HCT116 (cell line): ENCODE data around the gene PRMT5. TPM values are rescaled to one million over a fixed set of nuclear protein-coding genes. Genes with fewer than 3 reads are reported as not detected.
A peak's percentile ranks its signal among the peaks of the same experiment; 100 is the strongest.

Source experiments
- ATAC-seq: fragments of 200-7000 bp; cut with Tn5 transposase; 2 replicates; pipeline ENCODE4 v1.9.1; 2020; ENCODE audit warnings: mild to moderate bottlenecking, moderate library complexity
- BruUV-seq: library from RNA; stranded (reverse); fragments of 400-500 nt; replicated peaks from 2 replicates; lab custom pipeline; 2021; lab: Mats Ljungman, UMichigan
- CTCF ChIA-PET: fragments of 300-600 bp; sonication (Branson Sonifier 250); formaldehyde crosslinking; loops from one replicate; lab custom pipeline; 2021; ENCODE audit warnings: antibody characterized with exemption; lab: Charles Lee
- POLR2A ChIA-PET: fragments of 300-600, 350-600 bp; sonication (Branson Sonifier 250); formaldehyde crosslinking; loops from one replicate; lab custom pipeline; 2021; ENCODE audit warnings: antibody characterized with exemption; lab: Charles Lee
- RAD21 ChIA-PET, 2 experiments: fragments of 300-600 bp; sonication (Branson Sonifier 250); formaldehyde crosslinking; loops; one replicate each; lab custom pipeline; 2023; ENCODE audit warnings: low total read pairs in 2 of 2; ENCODE audit not compliant: uncharacterized antibody in 2 of 2, unreplicated experiment in 2 of 2, low non-redundant PET in 1 of 2; lab: Charles Lee
- DNase-seq: peaks from one replicate; pipeline ENCODE4 v3.0.0-alpha.2; 2010; ENCODE audit warnings: low read depth, low spot score
- H2AFZ ChIP-seq: fragments of 200-600 bp; shearing (Covaris generic), sonication (generic); 2 replicates; pipeline ENCODE4 v1.6.1; 2017; ENCODE audit warnings: low read depth, mixed run types, mixed read lengths, antibody characterized with exemption, low read length; ENCODE audit not compliant: poor library complexity, severe bottlenecking
- H3K27ac ChIP-seq: 2 replicates; pipeline ENCODE4 v1.5.1; 2012; ENCODE audit warnings: low read depth, low read length
- H3K27me3 ChIP-seq: fragments of 200-600 bp; sonication (generic); 2 replicates; pipeline ENCODE4 v1.6.1; 2016; ENCODE audit warnings: mixed run types, low read length, mixed read lengths; ENCODE audit not compliant: insufficient read depth
- H3K36me3 ChIP-seq, 2 experiments: fragments of 200-500 bp in 1 of 2; fragments of 200-600 bp in 1 of 2; sonication (Bioruptor generic) in 1 of 2; sonication (generic) in 1 of 2; 2 replicates each; pipeline versions ENCODE4 v1.5.1 to v1.6.1; 2014 to 2016; ENCODE audit warnings: low read length in 2 of 2, inconsistent platforms in 1 of 2, mixed read lengths in 1 of 2, mixed run types in 1 of 2; ENCODE audit not compliant: insufficient read depth in 2 of 2, control insufficient read depth in 1 of 2
- H3K4me1 ChIP-seq, 2 experiments: fragments of 200-600 bp in 1 of 2; sonication (generic) in 1 of 2; 2 replicates each; pipeline versions ENCODE4 v1.5.1 to v1.6.1; 2012 to 2017; ENCODE audit warnings: low read length in 2 of 2, inconsistent platforms in 1 of 2, mild to moderate bottlenecking in 1 of 2, mixed read lengths in 1 of 2, mixed run types in 1 of 2, moderate library complexity in 1 of 2; ENCODE audit not compliant: insufficient read depth in 2 of 2, control insufficient read depth in 1 of 2
- H3K4me2 ChIP-seq: fragments of 200-600 bp; sonication (generic); 2 replicates; pipeline ENCODE4 v1.6.1; 2017; ENCODE audit warnings: mixed run types, low read length, mixed read lengths
- H3K4me3 ChIP-seq, 2 experiments: fragments of 200-600 bp in 1 of 2; sonication (generic) in 1 of 2; replicated peaks in 1 of 2; 2 replicates each; pipeline ENCODE4 v1.5.1; 2011 to 2016; ENCODE audit warnings: low read length in 2 of 2, control low read depth in 1 of 2, low read depth in 1 of 2, mild to moderate bottlenecking in 1 of 2, mixed read lengths in 1 of 2, mixed run types in 1 of 2
- H3K79me2 ChIP-seq: fragments of 200-600 bp; sonication (generic); 2 replicates; pipeline ENCODE4 v1.6.1; 2017; ENCODE audit warnings: mild to moderate bottlenecking, mixed run types, low read length, moderate library complexity, mixed read lengths; ENCODE audit not compliant: insufficient read depth
- H3K9ac ChIP-seq: fragments of 200-600 bp; sonication (generic); 2 replicates; pipeline ENCODE4 v1.6.1; 2016; ENCODE audit warnings: low read length, mixed read lengths
- H3K9me2 ChIP-seq: fragments of 200-600 bp; sonication (generic), shearing (Covaris generic); 2 replicates; pipeline ENCODE4 v1.6.1; 2017; ENCODE audit warnings: mixed run types, mild to moderate bottlenecking, moderate library complexity; ENCODE audit not compliant: insufficient read depth
- H3K9me3 ChIP-seq, 2 experiments: fragments of 200-500 bp in 1 of 2; fragments of 200-600 bp in 1 of 2; sonication (Bioruptor generic) in 1 of 2; sonication (generic) in 1 of 2; 2 replicates each; pipeline ENCODE4 v1.6.1; 2014 to 2017; ENCODE audit warnings: low read length in 2 of 2, mixed read lengths in 2 of 2, inconsistent platforms in 1 of 2, low read depth in 1 of 2, mild to moderate bottlenecking in 1 of 2, mixed run types in 1 of 2, moderate library complexity in 1 of 2; ENCODE audit not compliant: control insufficient read depth in 1 of 2, insufficient read depth in 1 of 2
- H4K20me1 ChIP-seq: fragments of 200-600 bp; sonication (generic), shearing (Covaris generic); 2 replicates; pipeline ENCODE4 v1.6.1; 2017; ENCODE audit warnings: mixed run types, mild to moderate bottlenecking, moderate library complexity; ENCODE audit not compliant: insufficient read depth
- ATF3 ChIP-seq: IDR thresholded peaks from 2 replicates; pipeline ENCODE4 v1.6.1; 2012
- CBX3 ChIP-seq: IDR thresholded peaks from 2 replicates; pipeline ENCODE4 v1.6.1; 2012; ENCODE audit warnings: low read depth
- CEBPB ChIP-seq: IDR thresholded peaks from 2 replicates; pipeline ENCODE4 v1.6.1; 2012; ENCODE audit warnings: low read depth
- CTCF ChIP-seq, 3 experiments: fragments of 200-600 bp in 1 of 3; sonication (generic) in 1 of 3; IDR thresholded peaks in 2 of 3; conservative IDR thresholded peaks in 1 of 3; 2 replicates each; pipeline ENCODE4 v1.5.1; 2012 to 2017; ENCODE audit warnings: low read depth in 2 of 3, low read length in 2 of 3, antibody characterized with exemption in 1 of 3, borderline replicate concordance in 1 of 3, control low read depth in 1 of 3, mild to moderate bottlenecking in 1 of 3, mixed read lengths in 1 of 3, mixed run types in 1 of 3, moderate library complexity in 1 of 3; ENCODE audit not compliant: insufficient read depth in 1 of 3
- ELF1 ChIP-seq: IDR thresholded peaks from 2 replicates; pipeline ENCODE4 v1.6.1; 2012; ENCODE audit warnings: low read depth, borderline replicate concordance
- FOSL1 ChIP-seq: IDR thresholded peaks from 2 replicates; pipeline ENCODE4 v1.6.1; 2012; ENCODE audit warnings: low read depth
- JUND ChIP-seq: IDR thresholded peaks from 2 replicates; pipeline ENCODE4 v1.6.1; 2012
- MAX ChIP-seq: IDR thresholded peaks from 2 replicates; pipeline ENCODE4 v1.6.1; 2012
- POLR2A ChIP-seq: IDR thresholded peaks from 2 replicates; pipeline ENCODE4 v1.7.0; 2011; ENCODE audit warnings: borderline replicate concordance; ENCODE audit not compliant: insufficient read depth, insufficient read length; ENCODE audit errors: extremely low read depth
- POLR2AphosphoS5 ChIP-seq: IDR thresholded peaks from 2 replicates; pipeline ENCODE4 v1.6.1; 2011; ENCODE audit warnings: mild to moderate bottlenecking, low read depth, low read length, moderate library complexity
- RAD21 ChIP-seq: IDR thresholded peaks from 2 replicates; pipeline ENCODE4 v1.6.1; 2012; ENCODE audit warnings: low read depth, mild to moderate bottlenecking
- REST ChIP-seq: IDR thresholded peaks from 2 replicates; pipeline ENCODE4 v1.6.1; 2012; ENCODE audit warnings: low read depth
- SIN3A ChIP-seq: IDR thresholded peaks from 2 replicates; pipeline ENCODE4 v1.6.1; 2012; ENCODE audit warnings: low read depth
- SRF ChIP-seq: IDR thresholded peaks from 2 replicates; pipeline ENCODE4 v1.6.1; 2012; ENCODE audit warnings: low read depth
- TCF7L2 ChIP-seq: IDR thresholded peaks from 2 replicates; pipeline ENCODE4 v1.7.0; 2011; ENCODE audit warnings: borderline replicate concordance, inconsistent platforms; ENCODE audit not compliant: insufficient read depth, insufficient read length; ENCODE audit errors: extremely low read depth
- YY1 ChIP-seq: IDR thresholded peaks from 2 replicates; pipeline ENCODE4 v1.6.1; 2011; ENCODE audit warnings: low read length, low read depth, moderate library complexity, mild to moderate bottlenecking; ENCODE audit not compliant: insufficient replicate concordance; ENCODE audit errors: extremely low read depth
- ZBTB33 ChIP-seq: IDR thresholded peaks from 2 replicates; pipeline ENCODE4 v1.6.1; 2011; ENCODE audit warnings: mild to moderate bottlenecking, low read length, moderate library complexity; ENCODE audit not compliant: insufficient replicate concordance; ENCODE audit errors: extremely low read depth
- ZFX ChIP-seq: fragments of 450-650 bp; IDR thresholded peaks from 2 replicates; pipeline ENCODE4 v1.6.1; 2017
- intact Hi-C: fragments of 100-400 bp; cut with micrococcal nuclease; formaldehyde crosslinking; loops from 2 replicates; pipeline ENCODE4 v1.10.0; 2022
- total RNA-seq: library from RNA; stranded (reverse); gene quantifications from one replicate; pipeline ENCODE4 v1.2.1, GENCODE V29; 2021; ENCODE audit not compliant: unreplicated experiment

Gene PRMT5
- total RNA-seq, 1 experiment from 2014 or later: 186 TPM

GRCh38 chr14:22918804-22919600 lies 10.2 kb downstream of the PRMT5 start, which contains the start of gene RBM23:
Gene RBM23 (minus strand): TSS chr14:22919149.
- CTCF ChIA-PET: interaction anchor here (1.1 to 3.0 kb wide), 4 partner anchors 11 to 349 kb away, joined by 3 to 18 read pairs (median 6); partner anchors contain the start of gene PRMT5
- H3K4me3 ChIP-seq: peak within 1 kb of the TSS; percentile 97 to 98
- H3K9me3 ChIP-seq: no peaks in the 10 kb centered on the region
- POLR2A ChIA-PET: interaction anchor here (0.7 to 4.8 kb wide), 9 partner anchors 9 to 48 kb away, joined by 3 to 29 read pairs (median 3); partner anchors contain the start of genes LRP10 and PRMT5
- H3K9me2 ChIP-seq: no peaks in the 10 kb centered on the region
- intact Hi-C loops: loop anchor here (5.0 kb wide), 1 partner anchor 47 kb away; the partner anchor contains the start of gene LRP10
- H3K27me3 ChIP-seq: no peaks in the 10 kb centered on the region
- H3K4me2 ChIP-seq: peak within 1 kb of the TSS; percentile 92
- peak; percentile 96 for ATAC-seq
- no TSS peak for BruUV-seq
- H3K4me1 ChIP-seq: peaks cover 9 to 30% of the 10 kb centered on the region in 2 experiments
- peak within 1 kb of the TSS; percentile 93 for H3K9ac ChIP-seq
- peaks cover 25 to 33% of the 10 kb centered on the region in 2 experiments for H3K36me3 ChIP-seq
- RAD21 ChIA-PET: no interaction called here
- H3K27ac ChIP-seq: peak within 1 kb of the TSS; percentile 94
- no peak within 1 kb of the TSS for H2AFZ ChIP-seq
- H3K79me2 ChIP-seq: peaks cover 43% of the 10 kb centered on the region
- no peaks in the 10 kb centered on the region for H4K20me1 ChIP-seq
- DNase-seq: peak; percentile 100
- TF ChIP-seq CBX3: no peak
- TF ChIP-seq ELF1: no peak; the same call in 1 of the 2 replicates
- no peak for TF ChIP-seq SRF
- no peak for TF ChIP-seq RAD21
- TF ChIP-seq CTCF (IDR thresholded peaks at IDR 0.05 in 2 of 3, conservative IDR thresholded peaks at IDR 0.05 in 1 of 3; ENCODE audit: borderline replicate concordance in 1 of 3, insufficient read depth in 1 of 3, low read depth in 2 of 3, low read length in 2 of 3): no peak
- TF ChIP-seq ZBTB33: no peak
- peak; percentile 57 for TF ChIP-seq POLR2AphosphoS5
- no peak for TF ChIP-seq TCF7L2
- TF ChIP-seq POLR2A: peak; percentile 63
- TF ChIP-seq JUND: no peak
- TF ChIP-seq CEBPB: no peak
- no peak for TF ChIP-seq REST
- no peak for TF ChIP-seq MAX
- TF ChIP-seq SIN3A: no peak
- TF ChIP-seq ZFX: no peak
- no peak for TF ChIP-seq ATF3
- peak; percentile 91 for TF ChIP-seq YY1
- no peak for TF ChIP-seq FOSL1
